H1 (cell line): ENCODE data around the gene ARHGAP24. TPM values are rescaled to one million over a fixed set of nuclear protein-coding genes. Genes with fewer than 3 reads are reported as not detected.
A peak's percentile ranks its signal among the peaks of the same experiment; 100 is the strongest.

ENCODE experiments used
- CTCF ChIA-PET: fragments of 300-600 bp; sonication (Branson Sonifier 250); formaldehyde crosslinking; loops from one replicate; lab custom pipeline; 2021; ENCODE audit not compliant: partially characterized antibody; lab: Charles Lee
- POLR2A ChIA-PET: fragments of 300-600 bp; sonication (Branson Sonifier 250); formaldehyde crosslinking; loops from one replicate; lab custom pipeline; 2021; ENCODE audit warnings: inconsistent platforms; ENCODE audit not compliant: partially characterized antibody; lab: Charles Lee
- DNase-seq, 2 experiments: peaks; one replicate each; pipeline versions ENCODE4 v3.0.0 to v3.0.0-alpha.2; 2010 to 2022; ENCODE audit warnings: low spot score in 2 of 2, low read depth in 1 of 2, mixed read lengths in 1 of 2
- FAIRE-seq: peaks from 2 replicates; lab custom pipeline; 2011; peaks lifted over from hg19 to GRCh38; lab: Jason Lieb, UNC
- H2AFZ ChIP-seq: 2 replicates; pipeline ENCODE4 v1.8.1; 2012; ENCODE audit warnings: low read length, inconsistent platforms
- H2AK5ac ChIP-seq: 2 replicates; pipeline ENCODE4 v1.6.1; 2013; ENCODE audit warnings: low read depth, low read length
- H2BK120ac ChIP-seq: replicated peaks from 2 replicates; pipeline ENCODE3; 2013; ENCODE audit warnings: low read depth, low read length, inconsistent platforms
- H2BK12ac ChIP-seq: 2 replicates; pipeline ENCODE4 v1.6.1; 2013; ENCODE audit warnings: low read depth, low read length
- H2BK15ac ChIP-seq: 2 replicates; pipeline ENCODE4 v1.6.1; 2013; ENCODE audit warnings: low read length
- H2BK20ac ChIP-seq: 2 replicates; pipeline ENCODE4 v1.6.1; 2013; ENCODE audit warnings: low read length
- H2BK5ac ChIP-seq: 2 replicates; pipeline ENCODE4 v1.6.1; 2013; ENCODE audit warnings: low read depth, low read length
- H3K14ac ChIP-seq: 2 replicates; pipeline ENCODE4 v1.6.1; 2013; ENCODE audit warnings: inconsistent platforms; ENCODE audit not compliant: insufficient read length
- H3K18ac ChIP-seq: 2 replicates; pipeline ENCODE4 v1.6.1; 2013; ENCODE audit warnings: low read length; ENCODE audit errors: extremely low read depth
- H3K23ac ChIP-seq: 2 replicates; pipeline ENCODE4 v1.6.1; 2013; ENCODE audit warnings: inconsistent platforms; ENCODE audit not compliant: insufficient read length
- H3K23me2 ChIP-seq: 2 replicates; pipeline ENCODE4 v1.6.1; 2013; ENCODE audit warnings: low read depth, low read length
- H3K27ac ChIP-seq: 2 replicates; pipeline ENCODE4 v1.6.1; 2011; ENCODE audit warnings: low read depth, low read length, inconsistent platforms
- H3K27me3 ChIP-seq, 4 experiments: replicated peaks in 1 of 4; 1 replicate in 1 of 4; 2 replicates in 3 of 4; pipeline versions ENCODE4 v1.6.1 to v1.8.1; 2011 to 2013; ENCODE audit warnings: low read length in 3 of 4, mild to moderate bottlenecking in 3 of 4, inconsistent platforms in 2 of 4, mixed read lengths in 2 of 4, moderate library complexity in 1 of 4; ENCODE audit not compliant: control insufficient read depth in 3 of 4, insufficient read depth in 3 of 4; ENCODE audit errors: extremely low read depth in 1 of 4
- H3K36me3 ChIP-seq, 4 experiments: 2 replicates each; pipeline versions ENCODE4 v1.6.1 to v1.8.1; 2011 to 2013; ENCODE audit warnings: mild to moderate bottlenecking in 4 of 4, low read length in 3 of 4, moderate library complexity in 2 of 4, control low read depth in 1 of 4, inconsistent platforms in 1 of 4; ENCODE audit not compliant: insufficient read depth in 4 of 4, control insufficient read depth in 2 of 4
- H3K4ac ChIP-seq: replicated peaks from 2 replicates; pipeline ENCODE3; 2013; ENCODE audit warnings: low read length, low read depth, mixed read lengths, inconsistent platforms; ENCODE audit not compliant: insufficient read length
- H3K4me1 ChIP-seq, 4 experiments: replicated peaks in 1 of 4; 1 replicate in 1 of 4; 2 replicates in 3 of 4; pipeline versions ENCODE4 v1.6.1 to v1.8.1; 2011 to 2013; ENCODE audit warnings: low read length in 3 of 4, inconsistent platforms in 2 of 4, mixed read lengths in 1 of 4; ENCODE audit not compliant: insufficient read depth in 4 of 4, control insufficient read depth in 3 of 4
- H3K4me2 ChIP-seq, 2 experiments: 2 replicates each; pipeline versions ENCODE4 v1.6.1 to v1.8.1; 2011 to 2013; ENCODE audit warnings: low read depth in 2 of 2, low read length in 2 of 2, control low read depth in 1 of 2, inconsistent platforms in 1 of 2, mild to moderate bottlenecking in 1 of 2; ENCODE audit not compliant: insufficient read depth in 1 of 2
- H3K4me3 ChIP-seq, 4 experiments: fragments of 200-600, 300-600 bp in 1 of 4; sonication (generic), shearing (Covaris generic), sonication (Bioruptor Twin) in 1 of 4; 2 replicates each; pipeline versions ENCODE4 v1.5.1 to v1.8.1; 2011 to 2016; ENCODE audit warnings: low read length in 4 of 4, low read depth in 3 of 4, control low read depth in 2 of 4, inconsistent platforms in 2 of 4, mild to moderate bottlenecking in 2 of 4, mixed read lengths in 1 of 4, moderate library complexity in 1 of 4; ENCODE audit not compliant: insufficient read depth in 2 of 4; ENCODE audit errors: extremely low read depth in 1 of 4
- H3K56ac ChIP-seq: replicated peaks from 2 replicates; pipeline ENCODE3; 2013; ENCODE audit warnings: low read depth, mild to moderate bottlenecking, mixed read lengths, low read length, inconsistent platforms; ENCODE audit not compliant: insufficient read length
- H3K79me1 ChIP-seq: 2 replicates; pipeline ENCODE4 v1.6.1; 2013; ENCODE audit warnings: low read depth, low read length, control low read depth
- H3K79me2 ChIP-seq, 2 experiments: 2 replicates each; pipeline versions ENCODE4 v1.6.1 to v1.8.1; 2012 to 2013; ENCODE audit warnings: low read length in 2 of 2, mild to moderate bottlenecking in 2 of 2, inconsistent platforms in 1 of 2; ENCODE audit not compliant: insufficient read depth in 2 of 2, control insufficient read depth in 1 of 2
- H3K9ac ChIP-seq, 4 experiments: replicated peaks in 1 of 4; 1 replicate in 1 of 4; 2 replicates in 3 of 4; pipeline versions ENCODE4 v1.6.1 to v1.8.1; 2011 to 2013; ENCODE audit warnings: low read depth in 3 of 4, low read length in 3 of 4, control low read depth in 2 of 4, mild to moderate bottlenecking in 2 of 4, moderate library complexity in 2 of 4, inconsistent platforms in 1 of 4; ENCODE audit errors: extremely low read depth in 1 of 4
- H3K9me3 ChIP-seq, 2 experiments: 2 replicates each; pipeline versions ENCODE4 v1.6.1 to v1.8.1; 2012 to 2013; ENCODE audit warnings: mild to moderate bottlenecking in 2 of 2, moderate library complexity in 2 of 2, control low read depth in 1 of 2, inconsistent platforms in 1 of 2, low read depth in 1 of 2, low read length in 1 of 2, mixed read lengths in 1 of 2; ENCODE audit not compliant: insufficient read depth in 2 of 2
- H4K20me1 ChIP-seq, 2 experiments: replicated peaks in 1 of 2; 2 replicates each; pipeline versions ENCODE3 to v1.8.1; 2011 to 2013; ENCODE audit warnings: inconsistent platforms in 2 of 2, low read length in 2 of 2, mild to moderate bottlenecking in 1 of 2; ENCODE audit not compliant: insufficient read depth in 2 of 2, control insufficient read depth in 1 of 2
- H4K5ac ChIP-seq: 2 replicates; pipeline ENCODE4 v1.6.1; 2013; ENCODE audit warnings: low read length, low read depth, mixed read lengths, inconsistent platforms; ENCODE audit not compliant: insufficient read length
- H4K8ac ChIP-seq: 2 replicates; pipeline ENCODE4 v1.8.0; 2013; ENCODE audit warnings: mild to moderate bottlenecking, moderate library complexity, low read length, inconsistent platforms; ENCODE audit not compliant: insufficient read depth; ENCODE audit errors: extremely low read depth
- H4K91ac ChIP-seq: replicated peaks from 2 replicates; pipeline ENCODE3; 2013; ENCODE audit warnings: low read length, mixed read lengths, inconsistent platforms; ENCODE audit not compliant: insufficient read length
- CTCF ChIP-seq, 3 experiments: IDR thresholded peaks; 1 replicate in 2 of 3; 2 replicates in 1 of 3; pipeline versions ENCODE4 v1.5.1 to v1.6.1; 2011; ENCODE audit warnings: low read length in 3 of 3, mild to moderate bottlenecking in 3 of 3, inconsistent platforms in 2 of 3, low read depth in 1 of 3, moderate library complexity in 1 of 3; ENCODE audit not compliant: insufficient read depth in 1 of 3; ENCODE audit errors: control extremely low read depth in 1 of 3
- RAD21 ChIP-seq, 2 experiments: IDR thresholded peaks in 1 of 2; conservative IDR thresholded peaks in 1 of 2; 2 replicates each; pipeline ENCODE4 v1.6.1; 2011; ENCODE audit warnings: low read depth in 2 of 2, low read length in 2 of 2, improper control_type of control experiment in 1 of 2, inconsistent platforms in 1 of 2, mild to moderate bottlenecking in 1 of 2, moderate library complexity in 1 of 2
- TBP ChIP-seq: IDR thresholded peaks from 2 replicates; pipeline ENCODE4 v1.6.1; 2011; ENCODE audit warnings: low read depth, low read length, improper control_type of control experiment
- WGBS, 2 experiments: shearing (Covaris generic) in 1 of 2; methylation state at CpG; one replicate each; pipeline versions ENCODE4 v1.1.6 to v1.1.7; 2013 to 2015; ENCODE audit warnings: low lambda C conversion rate in 2 of 2, mixed read lengths in 2 of 2, inconsistent platforms in 1 of 2, low coverage in 1 of 2, missing lambda C conversion rate in 1 of 2; ENCODE audit not compliant: insufficient replicate concordance in 2 of 2, insufficient coverage in 1 of 2, insufficient read length in 1 of 2; ENCODE audit errors: extremely low coverage in 1 of 2, missing lambda C conversion rate in 1 of 2; 5-methylcytosine and 5-hydroxymethylcytosine counted together
- polyA plus RNA-seq, 7 experiments: library from polyadenylated mRNA; depleted of rRNA in 3 of 7; stranded (reverse) in 5 of 7; unstranded in 2 of 7; fragments of >200 nt in 5 of 7; fragments of 200-250 nt in 2 of 7; gene quantifications; 1 replicate in 5 of 7; 2 replicates in 1 of 7; 4 replicates in 1 of 7; pipeline versions ENCODE4 v1.2.1 to v1.2.3, GENCODE V29; 2011 to 2013; ENCODE audit warnings: missing spikeins in 2 of 7, mixed read lengths in 2 of 7
- total RNA-seq: library from RNA; stranded (reverse); fragmentation: NEBNext Ultra II Directional; extraction: Animal tissue kit (Norgen Biotek cat#: 25700); gene quantifications from 2 replicates; pipeline ENCODE4 v1.2.1, GENCODE V29; 2021

The ARHGAP24 gene
- total and polyA plus RNA-seq, 2 of the 8 experiments (the other 6 are each of a cell fraction or from before 2014, with no cell fraction given) = 0.08 to 0.50 TPM

- no peak overlapping the region for H2BK120ac ChIP-seq
- H3K18ac ChIP-seq = no peak overlapping the region
- no peaks in the 10 kb centered on the region for H3K36me3 ChIP-seq
- no peak overlapping the region for H2AK5ac ChIP-seq
- no peak overlapping the region for H3K9ac ChIP-seq
- H3K79me2 ChIP-seq = no peaks in the 10 kb centered on the region
- FAIRE-seq (peak; percentile 13), DNase-seq (no peak)
- H3K56ac ChIP-seq = no peak overlapping the region
- H3K4me1 ChIP-seq = no peaks in the 10 kb centered on the region
- H3K23ac ChIP-seq = no peak overlapping the region
- H3K4me2 ChIP-seq = no peak overlapping the region
- TF ChIP-seq CTCF (IDR thresholded peaks at IDR 0.05; ENCODE audit: control extremely low read depth in 1 of 3, insufficient read depth in 1 of 3, low read depth in 1 of 3, low read length in 3 of 3) = peak in 2 of 3 experiments; percentile 45 to 56; a peak in 3 of 4 replicates
- no peak for TF ChIP-seq TBP
- peak; percentile 58 to 62 for TF ChIP-seq RAD21 (IDR thresholded peaks at IDR 0.05 in 1 of 2, conservative IDR thresholded peaks at IDR 0.05 in 1 of 2; ENCODE audit: low read depth in 2 of 2, low read length in 2 of 2)
- H4K20me1 ChIP-seq = no peaks in the 10 kb centered on the region
- ChIA-PET POLR2A (no interaction called here), CTCF (interaction anchor here (0.9 to 1.8 kb wide), 5 partner anchors 46 to 240 kb away, joined by 3 to 6 read pairs (median 3); no protein-coding TSS in a partner anchor)
- no peaks in the 10 kb centered on the region for H3K9me3 ChIP-seq
- no peak overlapping the region for H3K14ac ChIP-seq
- H3K79me1 ChIP-seq = no peaks in the 10 kb centered on the region
- no peak overlapping the region for H4K5ac ChIP-seq
- H2BK12ac ChIP-seq = no peak overlapping the region
- H2BK15ac ChIP-seq = no peak overlapping the region
- no peaks in the 10 kb centered on the region for H3K23me2 ChIP-seq
- H4K8ac ChIP-seq = no peak overlapping the region
- H2BK20ac ChIP-seq = no peak overlapping the region
- H2AFZ ChIP-seq = no peak overlapping the region
- H3K4me3 ChIP-seq = no peak overlapping the region
- H3K27ac ChIP-seq = no peak overlapping the region
- no peak overlapping the region for H3K4ac ChIP-seq
- no peaks in the 10 kb centered on the region for H3K27me3 ChIP-seq
- H4K91ac ChIP-seq = no peak overlapping the region
- no peak overlapping the region for H2BK5ac ChIP-seq
- WGBS, 2 experiments = 84% methylated on average over 2 of the region's 3 CpGs; no CpG with 5 or more reads in 1 of the 2 experiments
Observed at GRCh38 chr4:85756938-85757337, 282.0 kb downstream of the ARHGAP24 start.
